NCI-H2029 (cell line): ENCODE measurements around the gene GOLGA6L2.
A peak's percentile ranks its signal among the peaks of the same experiment; 100 is the strongest.
"Not testable (repeated sequence)": the region's sequence is repeated elsewhere in the genome, so short reads cannot be mapped to it uniquely, and the experiment has no call there.

Source experiments
- DNase-seq: peaks from one replicate; lab custom pipeline; 2025; lab: John Stamatoyannopoulos, UW

Gene GOLGA6L2

GRCh38 chr15:23447107-23447500 is at the start of gene GOLGA6L2:
GOLGA6L2 (minus strand) TSS chr15:23447243; CDS start chr15:23447181, 62 bp downstream.
- peak; percentile 28 for DNase-seq

GRCh38 chr15:23484870-23485269 is 37.8 kb upstream of the GOLGA6L2 start:
- no peak for DNase-seq

- no peak for DNase-seq
These were observed 36.8 kb upstream of the GOLGA6L2 start for GRCh38 chr15:23483821-23484299.

- no peak for DNase-seq
These were observed 35.9 kb upstream of the GOLGA6L2 start for GRCh38 chr15:23482764-23483489.

GRCh38 chr15:23482228-23482627 is 35.2 kb upstream of the GOLGA6L2 start:
- no peak for DNase-seq

- no peak for DNase-seq
These were observed 30.9 kb upstream of the GOLGA6L2 start for GRCh38 chr15:23477920-23478319.

GRCh38 chr15:23472678-23473077 is 25.6 kb upstream of the GOLGA6L2 start:
- DNase-seq: no peak

GRCh38 chr15:23472033-23472432 is 25.0 kb upstream of the GOLGA6L2 start:
- no peak for DNase-seq

GRCh38 chr15:23467110-23467600 is 20.1 kb upstream of the GOLGA6L2 start:
- DNase-seq: peak; percentile 4

GRCh38 chr15:23457890-23458289 is 10.8 kb upstream of the GOLGA6L2 start:
- DNase-seq: no peak

GRCh38 chr15:23446215-23447106 is 582 bp downstream of the GOLGA6L2 start:
- no peak for DNase-seq

- no peak for DNase-seq
These were observed 2.8 kb downstream of the GOLGA6L2 start for GRCh38 chr15:23444269-23444668.

GRCh38 chr15:23441204-23441603 is 5.8 kb downstream of the GOLGA6L2 start:
- no peak for DNase-seq

- DNase-seq: no peak
These were observed 6.4 kb downstream of the GOLGA6L2 start for GRCh38 chr15:23440596-23440995.

- DNase-seq: no peak
These were observed 7.5 kb downstream of the GOLGA6L2 start for GRCh38 chr15:23439513-23439912.

- no peak for DNase-seq
These were observed 8.1 kb downstream of the GOLGA6L2 start for GRCh38 chr15:23438816-23439466.

GRCh38 chr15:23437673-23438072 is 9.4 kb downstream of the GOLGA6L2 start:
- no peak for DNase-seq

- DNase-seq: no peak
These were observed 9.9 kb downstream of the GOLGA6L2 start for GRCh38 chr15:23437146-23437545.

GRCh38 chr15:23436421-23436820 is 10.6 kb downstream of the GOLGA6L2 start:
- no peak for DNase-seq

GRCh38 chr15:23434699-23435098 is 12.3 kb downstream of the GOLGA6L2 start:
- DNase-seq: not testable (repeated sequence)

- DNase-seq: not testable (repeated sequence)
These were observed 21.7 kb downstream of the GOLGA6L2 start for GRCh38 chr15:23425327-23425726.
